ENCODE results near the gene NHLRC4. TPM values are rescaled to one million over a fixed set of nuclear protein-coding genes. Genes with fewer than 3 reads are reported as not detected.

NHLRC4 gene
- total and polyA plus RNA-seq, 2 donors (not counting 1 experiment from before 2014, with no cell fraction given), result 2.2 to 4.2 TPM

DNA sequence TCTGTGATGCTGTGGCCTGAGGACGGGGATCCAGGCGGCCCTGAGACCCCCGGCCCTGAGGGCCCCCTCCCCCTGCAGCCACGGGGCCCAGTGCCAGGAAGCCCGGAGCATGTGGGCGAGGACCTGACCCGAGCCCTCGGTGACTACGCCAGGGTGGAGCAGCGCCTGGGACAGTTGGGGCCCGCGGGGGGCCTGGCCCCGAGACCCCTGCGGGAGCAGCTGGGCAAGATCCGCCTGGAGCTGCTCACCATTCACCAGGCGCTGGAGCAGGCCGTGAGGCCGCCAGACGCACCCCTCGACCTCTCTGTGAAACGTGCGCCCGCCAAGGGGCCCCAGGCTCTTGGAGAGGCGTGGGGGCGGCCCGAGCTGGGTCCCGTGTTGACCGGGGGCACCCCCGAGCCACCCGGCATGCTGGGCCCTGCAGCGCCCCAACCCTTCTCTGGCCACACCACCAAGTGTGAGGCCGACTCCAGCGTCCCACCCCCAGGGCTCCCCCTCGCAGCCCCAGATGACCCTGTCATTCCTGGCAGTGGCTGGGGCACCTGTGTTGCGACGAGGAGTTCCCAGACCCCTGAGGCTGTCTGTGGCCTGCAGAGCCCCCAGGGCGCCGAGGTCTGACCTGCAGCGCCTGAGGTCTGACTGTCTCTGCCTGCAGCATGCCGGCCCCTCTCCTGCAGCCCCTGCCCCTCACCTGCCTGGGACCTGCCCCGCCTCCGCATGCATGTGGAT lies 2.0 kb upstream of the NHLRC4 start:
- DNase-seq, result no peak
- no peak overlapping the region for H3K4me3 ChIP-seq (ENCODE audit: control extremely low read depth in 1 of 5, extremely low read depth in 1 of 5, insufficient read depth in 1 of 5, low read depth in 2 of 5, low read length in 4 of 5)

More for the DNA sequence above, 2.0 kb upstream of the NHLRC4 start:
- TF ChIP-seq CTCF (IDR thresholded peaks at IDR 0.05), result no peak
- no peak for TF ChIP-seq EZH2 (IDR thresholded peaks at IDR 0.05; ENCODE audit: borderline replicate concordance, insufficient read depth, low read depth, low read length, poor library complexity, severe bottlenecking)
- Histone ChIP-seq H2AFZ (ENCODE audit: insufficient read depth, low read depth, low read length, poor library complexity, severe bottlenecking) (no peak overlapping the region), H4K20me1 (ENCODE audit: control insufficient read depth, insufficient read depth, low read length, poor library complexity, severe bottlenecking) (no peaks in the 10 kb centered on the region), H3K79me2 (ENCODE audit: control insufficient read depth, insufficient read depth, low read length) (peaks cover 25% of the 10 kb centered on the region), H3K36me3 (replicated peaks in 1 of 2; ENCODE audit: control extremely low read depth in 1 of 2, control insufficient read depth in 1 of 2, extremely low read depth in 1 of 2, insufficient read depth in 2 of 2, low read length in 1 of 2) (no peaks in the 10 kb centered on the region), H3K9ac (ENCODE audit: low read length) (no peak overlapping the region), H3K27me3 (replicated peaks in 1 of 4; ENCODE audit: control extremely low read depth in 1 of 4, control insufficient read depth in 3 of 4, insufficient read depth in 4 of 4, low read length in 3 of 4) (peaks cover 0 to 13% (median 4%) of the 10 kb centered on the region in 4 experiments), H3K9me3 (ENCODE audit: control extremely low read depth in 1 of 3, control insufficient read depth in 2 of 3, insufficient read depth in 1 of 3, low read length in 2 of 3) (no peaks in the 10 kb centered on the region), H3K4me2 (replicated peaks; ENCODE audit: low read depth, low read length, poor library complexity, severe bottlenecking) (no peak overlapping the region), H3K27ac (ENCODE audit: low read length in 2 of 2) (no peak overlapping the region), H3K4me1 (ENCODE audit: control insufficient read depth in 2 of 2, insufficient read depth in 2 of 2, low read length in 2 of 2) (peaks cover 27 to 38% of the 10 kb centered on the region in 2 donors)
- Mint-ChIP-seq H3K27ac (no peak overlapping the region), H3K27me3 (peaks cover 6% of the 10 kb centered on the region), H3K4me1 (peaks cover 21% of the 10 kb centered on the region), H3K4me3 (no peak overlapping the region), H3K9me3 (ENCODE audit: insufficient read depth) (no peaks in the 10 kb centered on the region)
- ChIA-PET POLR2A (no interaction called here), CTCF (no interaction called here)
- no peak for ATAC-seq (ENCODE audit: low read depth)
- 95% methylated on average over 42 of the region's 42 CpGs for WGBS (ENCODE audit: insufficient coverage)
- intact Hi-C loops (cut with micrococcal nuclease), result no loop called here
